ENCODE results near the gene SPTLC3. TPM values are rescaled to one million over a fixed set of nuclear protein-coding genes. Genes with fewer than 3 reads are reported as not detected.

SPTLC3 gene
- total RNA-seq, 1 experiment from 2014 or later = 7.5 TPM

GRCh38 chr20:13110796-13111195 lies 102.0 kb downstream of the SPTLC3 start:
- intact Hi-C loops (cut with micrococcal nuclease; ENCODE audit: unreplicated experiment) = loop anchor here (10.0 kb wide), 1 partner anchor 654 kb away; no protein-coding TSS in a partner anchor
- Mint-ChIP-seq H3K4me1 (ENCODE audit: low read depth, unreplicated experiment) (no peaks in the 10 kb centered on the region), H3K27ac (ENCODE audit: unreplicated experiment) (no peak overlapping the region), H3K4me3 (ENCODE audit: low read depth, unreplicated experiment) (no peak overlapping the region), H3K36me3 (ENCODE audit: insufficient read depth, unreplicated experiment) (no peaks in the 10 kb centered on the region), H3K27me3 (ENCODE audit: unreplicated experiment) (no peaks in the 10 kb centered on the region), H3K9me3 (ENCODE audit: low read depth, unreplicated experiment) (no peaks in the 10 kb centered on the region)
- no peak for TF ChIP-seq CTCF (IDR thresholded peaks at IDR 0.05; ENCODE audit: unreplicated experiment)
- CTCF ChIA-PET = interaction anchor here (0.6 kb wide), 1 partner anchor 63 kb away, joined by 3 read pairs; no protein-coding TSS in a partner anchor
- no TSS peak for BruUV-seq (replicated peaks)
- DNase-seq = no peak

- H3K36me3 Mint-ChIP-seq (ENCODE audit: insufficient read depth, unreplicated experiment) = no peaks in the 10 kb centered on the region
Observed at GRCh38 chr20:13111249-13111911, 102.6 kb downstream of the SPTLC3 start.

DNA sequence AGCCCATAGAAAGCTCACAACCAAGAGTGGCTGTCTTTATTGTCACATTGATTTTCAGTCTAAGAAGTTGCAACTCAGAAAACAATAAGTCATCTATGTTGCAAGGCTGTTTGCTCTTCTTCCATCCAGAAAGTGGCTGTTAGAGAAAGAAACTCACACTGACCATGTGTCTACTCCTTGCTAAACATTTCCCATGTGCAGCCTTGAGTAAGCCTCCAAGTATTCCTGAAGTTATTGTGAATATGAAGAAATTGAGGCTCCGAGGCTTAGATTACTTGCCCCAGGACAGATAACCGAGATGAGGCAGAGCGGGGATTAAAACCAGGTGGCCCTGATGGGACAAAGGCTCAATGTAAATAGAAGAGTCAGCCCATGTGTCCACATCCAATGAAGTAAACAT lies 105.0 kb downstream of the SPTLC3 start:
- no peaks in the 10 kb centered on the region for H3K27me3 Mint-ChIP-seq (ENCODE audit: unreplicated experiment)
- no peak for DNase-seq
- intact Hi-C loops (cut with micrococcal nuclease; ENCODE audit: unreplicated experiment) = loop anchor here (10.0 kb wide), 1 partner anchor 651 kb away; no protein-coding TSS in a partner anchor
- no peak overlapping the region for H3K27ac Mint-ChIP-seq (ENCODE audit: unreplicated experiment)
- H3K4me1 Mint-ChIP-seq (ENCODE audit: low read depth, unreplicated experiment) = no peaks in the 10 kb centered on the region
- no peak for TF ChIP-seq CTCF (IDR thresholded peaks at IDR 0.05; ENCODE audit: unreplicated experiment)
- H3K9me3 Mint-ChIP-seq (ENCODE audit: low read depth, unreplicated experiment) = no peaks in the 10 kb centered on the region
- CTCF ChIA-PET = interaction anchor here (0.6 kb wide), 1 partner anchor 1056 kb away, joined by 4 read pairs; no protein-coding TSS in a partner anchor
- no peaks in the 10 kb centered on the region for H3K36me3 Mint-ChIP-seq (ENCODE audit: insufficient read depth, unreplicated experiment)
- no peak overlapping the region for H3K4me3 Mint-ChIP-seq (ENCODE audit: low read depth, unreplicated experiment)
- no TSS peak for BruUV-seq (replicated peaks)

More at GRCh38 chr20:13111249-13111911, 102.6 kb downstream of the SPTLC3 start:
- Mint-ChIP-seq H3K4me1 (ENCODE audit: low read depth, unreplicated experiment) (no peaks in the 10 kb centered on the region), H3K9me3 (ENCODE audit: low read depth, unreplicated experiment) (no peaks in the 10 kb centered on the region), H3K27me3 (ENCODE audit: unreplicated experiment) (no peaks in the 10 kb centered on the region), H3K27ac (ENCODE audit: unreplicated experiment) (no peak overlapping the region), H3K4me3 (ENCODE audit: low read depth, unreplicated experiment) (no peak overlapping the region)
- intact Hi-C loops (cut with micrococcal nuclease; ENCODE audit: unreplicated experiment) = loop anchor here (10.0 kb wide), 1 partner anchor 653 kb away; no protein-coding TSS in a partner anchor
- CTCF ChIA-PET = interaction anchor here (0.6 kb wide), 1 partner anchor 63 kb away, joined by 3 read pairs; no protein-coding TSS in a partner anchor
- DNase-seq = no peak
- no TSS peak for BruUV-seq (replicated peaks)
- TF ChIP-seq CTCF (IDR thresholded peaks at IDR 0.05; ENCODE audit: unreplicated experiment) = no peak

GRCh38 chr20:13117200-13117599 lies 108.4 kb downstream of the SPTLC3 start:
- H3K27me3 Mint-ChIP-seq (ENCODE audit: unreplicated experiment) = no peaks in the 10 kb centered on the region
- no peak for DNase-seq
- no TSS peak for BruUV-seq (replicated peaks)
- intact Hi-C loops (cut with micrococcal nuclease; ENCODE audit: unreplicated experiment) = loop anchor here (10.0 kb wide), 1 partner anchor 648 kb away; no protein-coding TSS in a partner anchor
- no peaks in the 10 kb centered on the region for H3K9me3 Mint-ChIP-seq (ENCODE audit: low read depth, unreplicated experiment)
- no peak overlapping the region for H3K4me3 Mint-ChIP-seq (ENCODE audit: low read depth, unreplicated experiment)
- TF ChIP-seq CTCF (IDR thresholded peaks at IDR 0.05; ENCODE audit: unreplicated experiment) = no peak
- CTCF ChIA-PET = interaction anchor here (0.6 kb wide), 1 partner anchor 148 kb away, joined by 5 read pairs; no protein-coding TSS in a partner anchor
- no peaks in the 10 kb centered on the region for H3K4me1 Mint-ChIP-seq (ENCODE audit: low read depth, unreplicated experiment)
- H3K27ac Mint-ChIP-seq (ENCODE audit: unreplicated experiment) = no peak overlapping the region
- H3K36me3 Mint-ChIP-seq (ENCODE audit: insufficient read depth, unreplicated experiment) = no peaks in the 10 kb centered on the region
